HCT116 (cell line): ENCODE results near the gene ITFG1. TPM values are rescaled to one million over a fixed set of nuclear protein-coding genes. Genes with fewer than 3 reads are reported as not detected.

Experiments
- ATAC-seq: fragments of 200-7000 bp; cut with Tn5 transposase; 2 replicates; pipeline ENCODE4 v1.9.1; 2020; ENCODE audit warnings: mild to moderate bottlenecking, moderate library complexity
- BruUV-seq: library from RNA; stranded (reverse); fragments of 400-500 nt; replicated peaks from 2 replicates; lab custom pipeline; 2021; lab: Mats Ljungman, UMichigan
- CTCF ChIA-PET: fragments of 300-600 bp; sonication (Branson Sonifier 250); formaldehyde crosslinking; loops from one replicate; lab custom pipeline; 2021; ENCODE audit warnings: antibody characterized with exemption; lab: Charles Lee
- POLR2A ChIA-PET: fragments of 300-600, 350-600 bp; sonication (Branson Sonifier 250); formaldehyde crosslinking; loops from one replicate; lab custom pipeline; 2021; ENCODE audit warnings: antibody characterized with exemption; lab: Charles Lee
- RAD21 ChIA-PET, 2 experiments: fragments of 300-600 bp; sonication (Branson Sonifier 250); formaldehyde crosslinking; loops; one replicate each; lab custom pipeline; 2023; ENCODE audit warnings: low total read pairs in 2 of 2; ENCODE audit not compliant: uncharacterized antibody in 2 of 2, unreplicated experiment in 2 of 2, low non-redundant PET in 1 of 2; lab: Charles Lee
- DNase-seq: peaks from one replicate; pipeline ENCODE4 v3.0.0-alpha.2; 2010; ENCODE audit warnings: low read depth, low spot score
- H2AFZ ChIP-seq: fragments of 200-600 bp; shearing (Covaris generic), sonication (generic); 2 replicates; pipeline ENCODE4 v1.6.1; 2017; ENCODE audit warnings: low read depth, mixed run types, mixed read lengths, antibody characterized with exemption, low read length; ENCODE audit not compliant: poor library complexity, severe bottlenecking
- H3K27ac ChIP-seq: 2 replicates; pipeline ENCODE4 v1.5.1; 2012; ENCODE audit warnings: low read depth, low read length
- H3K27me3 ChIP-seq: fragments of 200-600 bp; sonication (generic); 2 replicates; pipeline ENCODE4 v1.6.1; 2016; ENCODE audit warnings: mixed run types, low read length, mixed read lengths; ENCODE audit not compliant: insufficient read depth
- H3K36me3 ChIP-seq, 2 experiments: fragments of 200-500 bp in 1 of 2; fragments of 200-600 bp in 1 of 2; sonication (Bioruptor generic) in 1 of 2; sonication (generic) in 1 of 2; 2 replicates each; pipeline versions ENCODE4 v1.5.1 to v1.6.1; 2014 to 2016; ENCODE audit warnings: low read length in 2 of 2, inconsistent platforms in 1 of 2, mixed read lengths in 1 of 2, mixed run types in 1 of 2; ENCODE audit not compliant: insufficient read depth in 2 of 2, control insufficient read depth in 1 of 2
- H3K4me1 ChIP-seq, 2 experiments: fragments of 200-600 bp in 1 of 2; sonication (generic) in 1 of 2; 2 replicates each; pipeline versions ENCODE4 v1.5.1 to v1.6.1; 2012 to 2017; ENCODE audit warnings: low read length in 2 of 2, inconsistent platforms in 1 of 2, mild to moderate bottlenecking in 1 of 2, mixed read lengths in 1 of 2, mixed run types in 1 of 2, moderate library complexity in 1 of 2; ENCODE audit not compliant: insufficient read depth in 2 of 2, control insufficient read depth in 1 of 2
- H3K4me2 ChIP-seq: fragments of 200-600 bp; sonication (generic); 2 replicates; pipeline ENCODE4 v1.6.1; 2017; ENCODE audit warnings: mixed run types, low read length, mixed read lengths
- H3K4me3 ChIP-seq, 2 experiments: fragments of 200-600 bp in 1 of 2; sonication (generic) in 1 of 2; replicated peaks in 1 of 2; 2 replicates each; pipeline ENCODE4 v1.5.1; 2011 to 2016; ENCODE audit warnings: low read length in 2 of 2, control low read depth in 1 of 2, low read depth in 1 of 2, mild to moderate bottlenecking in 1 of 2, mixed read lengths in 1 of 2, mixed run types in 1 of 2
- H3K79me2 ChIP-seq: fragments of 200-600 bp; sonication (generic); 2 replicates; pipeline ENCODE4 v1.6.1; 2017; ENCODE audit warnings: mild to moderate bottlenecking, mixed run types, low read length, moderate library complexity, mixed read lengths; ENCODE audit not compliant: insufficient read depth
- H3K9ac ChIP-seq: fragments of 200-600 bp; sonication (generic); 2 replicates; pipeline ENCODE4 v1.6.1; 2016; ENCODE audit warnings: low read length, mixed read lengths
- H3K9me2 ChIP-seq: fragments of 200-600 bp; sonication (generic), shearing (Covaris generic); 2 replicates; pipeline ENCODE4 v1.6.1; 2017; ENCODE audit warnings: mixed run types, mild to moderate bottlenecking, moderate library complexity; ENCODE audit not compliant: insufficient read depth
- H3K9me3 ChIP-seq, 2 experiments: fragments of 200-500 bp in 1 of 2; fragments of 200-600 bp in 1 of 2; sonication (Bioruptor generic) in 1 of 2; sonication (generic) in 1 of 2; 2 replicates each; pipeline ENCODE4 v1.6.1; 2014 to 2017; ENCODE audit warnings: low read length in 2 of 2, mixed read lengths in 2 of 2, inconsistent platforms in 1 of 2, low read depth in 1 of 2, mild to moderate bottlenecking in 1 of 2, mixed run types in 1 of 2, moderate library complexity in 1 of 2; ENCODE audit not compliant: control insufficient read depth in 1 of 2, insufficient read depth in 1 of 2
- H4K20me1 ChIP-seq: fragments of 200-600 bp; sonication (generic), shearing (Covaris generic); 2 replicates; pipeline ENCODE4 v1.6.1; 2017; ENCODE audit warnings: mixed run types, mild to moderate bottlenecking, moderate library complexity; ENCODE audit not compliant: insufficient read depth
- CEBPB ChIP-seq: IDR thresholded peaks from 2 replicates; pipeline ENCODE4 v1.6.1; 2012; ENCODE audit warnings: low read depth
- CTCF ChIP-seq, 3 experiments: fragments of 200-600 bp in 1 of 3; sonication (generic) in 1 of 3; IDR thresholded peaks in 2 of 3; conservative IDR thresholded peaks in 1 of 3; 2 replicates each; pipeline ENCODE4 v1.5.1; 2012 to 2017; ENCODE audit warnings: low read depth in 2 of 3, low read length in 2 of 3, antibody characterized with exemption in 1 of 3, borderline replicate concordance in 1 of 3, control low read depth in 1 of 3, mild to moderate bottlenecking in 1 of 3, mixed read lengths in 1 of 3, mixed run types in 1 of 3, moderate library complexity in 1 of 3; ENCODE audit not compliant: insufficient read depth in 1 of 3
- EGR1 ChIP-seq: IDR thresholded peaks from 2 replicates; pipeline ENCODE4 v1.6.1; 2012; ENCODE audit warnings: low read depth
- ELF1 ChIP-seq: IDR thresholded peaks from 2 replicates; pipeline ENCODE4 v1.6.1; 2012; ENCODE audit warnings: low read depth, borderline replicate concordance
- MAX ChIP-seq: IDR thresholded peaks from 2 replicates; pipeline ENCODE4 v1.6.1; 2012
- POLR2A ChIP-seq: IDR thresholded peaks from 2 replicates; pipeline ENCODE4 v1.7.0; 2011; ENCODE audit warnings: borderline replicate concordance; ENCODE audit not compliant: insufficient read depth, insufficient read length; ENCODE audit errors: extremely low read depth
- RAD21 ChIP-seq: IDR thresholded peaks from 2 replicates; pipeline ENCODE4 v1.6.1; 2012; ENCODE audit warnings: low read depth, mild to moderate bottlenecking
- REST ChIP-seq: IDR thresholded peaks from 2 replicates; pipeline ENCODE4 v1.6.1; 2012; ENCODE audit warnings: low read depth
- SIN3A ChIP-seq: IDR thresholded peaks from 2 replicates; pipeline ENCODE4 v1.6.1; 2012; ENCODE audit warnings: low read depth
- SP1 ChIP-seq: IDR thresholded peaks from 2 replicates; pipeline ENCODE4 v1.6.1; 2012; ENCODE audit warnings: low read depth
- SRF ChIP-seq: IDR thresholded peaks from 2 replicates; pipeline ENCODE4 v1.6.1; 2012; ENCODE audit warnings: low read depth
- ZBTB33 ChIP-seq: IDR thresholded peaks from 2 replicates; pipeline ENCODE4 v1.6.1; 2011; ENCODE audit warnings: mild to moderate bottlenecking, low read length, moderate library complexity; ENCODE audit not compliant: insufficient replicate concordance; ENCODE audit errors: extremely low read depth
- ZNF274 ChIP-seq: fragments of 200-500 bp; sonication (Bioruptor generic); IDR thresholded peaks from 2 replicates; pipeline ENCODE4 v1.6.1; 2014; ENCODE audit warnings: mild to moderate bottlenecking, low read depth, low read length, inconsistent platforms
- intact Hi-C: fragments of 100-400 bp; cut with micrococcal nuclease; formaldehyde crosslinking; loops from 2 replicates; pipeline ENCODE4 v1.10.0; 2022
- total RNA-seq: library from RNA; stranded (reverse); gene quantifications from one replicate; pipeline ENCODE4 v1.2.1, GENCODE V29; 2021; ENCODE audit not compliant: unreplicated experiment

ITFG1 gene
- total RNA-seq, 1 experiment from 2014 or later = 24.9 TPM

GRCh38 chr16:47480410-47480809 is 19.5 kb upstream of the ITFG1 start:
- no peak overlapping the region for H3K4me3 ChIP-seq
- TF ChIP-seq POLR2A (no peak), ELF1 (no peak), CEBPB (no peak)
- TF ChIP-seq, all 23 proteins: peak for 0
- H3K9me2 ChIP-seq = no peaks in the 10 kb centered on the region
- BruUV-seq = no TSS peak
- intact Hi-C loops = no loop called here
- H4K20me1 ChIP-seq = no peaks in the 10 kb centered on the region
- H3K9me3 ChIP-seq = no peaks in the 10 kb centered on the region
- H3K27me3 ChIP-seq = no peaks in the 10 kb centered on the region
- H3K9ac ChIP-seq = no peak overlapping the region
- DNase-seq (no peak), ATAC-seq (no peak)
- ChIA-PET POLR2A (no interaction called here), CTCF (no interaction called here), RAD21 (no interaction called here)
- no peak overlapping the region for H2AFZ ChIP-seq
- H3K36me3 ChIP-seq = no peaks in the 10 kb centered on the region
- H3K27ac ChIP-seq = no peak overlapping the region
- no peak overlapping the region for H3K4me2 ChIP-seq
- H3K79me2 ChIP-seq = peaks cover 5% of the 10 kb centered on the region; the same call in 1 of the 2 replicates
- no peaks in the 10 kb centered on the region for H3K4me1 ChIP-seq

- H4K20me1 ChIP-seq = no peaks in the 10 kb centered on the region
- H3K79me2 ChIP-seq = peaks cover 5% of the 10 kb centered on the region; the same call in 1 of the 2 replicates
- H3K9ac ChIP-seq = no peak overlapping the region
- ATAC-seq (no peak), DNase-seq (no peak)
- H3K27ac ChIP-seq = no peak overlapping the region
- no peaks in the 10 kb centered on the region for H3K36me3 ChIP-seq
- no peak overlapping the region for H3K4me3 ChIP-seq
- no peak overlapping the region for H2AFZ ChIP-seq
- H3K4me2 ChIP-seq = no peak overlapping the region
- no peaks in the 10 kb centered on the region for H3K4me1 ChIP-seq
- POLR2A ChIA-PET = no interaction called here
- H3K9me2 ChIP-seq = no peaks in the 10 kb centered on the region
- no peaks in the 10 kb centered on the region for H3K27me3 ChIP-seq
- RAD21 ChIA-PET = no interaction called here
- intact Hi-C loops = no loop called here
- H3K9me3 ChIP-seq = no peaks in the 10 kb centered on the region
- CTCF ChIA-PET = no interaction called here
- no TSS peak for BruUV-seq
- no peak for TF ChIP-seq POLR2A
- no peak for TF ChIP-seq EGR1
- no peak for TF ChIP-seq SRF
- TF ChIP-seq ZBTB33 = no peak
- no peak for TF ChIP-seq ELF1
- TF ChIP-seq ZNF274 = no peak
- TF ChIP-seq MAX = no peak
- TF ChIP-seq REST = no peak
- no peak for TF ChIP-seq SIN3A
- TF ChIP-seq SP1 = no peak
- TF ChIP-seq RAD21 = no peak
- no peak for TF ChIP-seq CTCF (IDR thresholded peaks at IDR 0.05 in 2 of 3, conservative IDR thresholded peaks at IDR 0.05 in 1 of 3; ENCODE audit: borderline replicate concordance in 1 of 3, insufficient read depth in 1 of 3, low read depth in 2 of 3, low read length in 2 of 3)
Measured at GRCh38 chr16:47477679-47478078, 16.8 kb upstream of the ITFG1 start.
